Measurements from ENCODE around the gene PCNX3. TPM values are rescaled to one million over a fixed set of nuclear protein-coding genes. Genes with fewer than 3 reads are reported as not detected.

Gene PCNX3
- total and polyA plus RNA-seq, 10 of the 15 experiments (the other 5 are each of a cell fraction or from before 2014, with no cell fraction given): 0.03 to 46.6 (median 8.4) TPM

GRCh38 chr11:65604258-65604657 is 11.3 kb upstream of the PCNX3 start:
- Histone ChIP-seq H3K4me3 (no peak overlapping the region), H3K4me2 (ENCODE audit: control insufficient read depth, insufficient read depth) (no peak overlapping the region), H3K79me2 (ENCODE audit: control insufficient read depth, insufficient read depth, low read length) (no peaks in the 10 kb centered on the region), H4K20me1 (ENCODE audit: control insufficient read depth, insufficient read depth) (no peaks in the 10 kb centered on the region), H3K9me3 (replicated peaks; ENCODE audit: control insufficient read depth, insufficient read depth, low read length) (no peaks in the 10 kb centered on the region), H3K9ac (ENCODE audit: control insufficient read depth, insufficient read depth, low read length) (no peak overlapping the region), H3K27me3 (replicated peaks in 1 of 2; ENCODE audit: control insufficient read depth in 2 of 2, insufficient read depth in 2 of 2, low read length in 1 of 2) (no peaks in the 10 kb centered on the region), H3K36me3 (ENCODE audit: control insufficient read depth in 2 of 2, insufficient read depth in 2 of 2, low read length in 1 of 2) (peaks cover 18 to 28% of the 10 kb centered on the region in 2 experiments; a peak in 3 of 4 replicates), H3K27ac (ENCODE audit: control insufficient read depth, insufficient read depth) (no peak overlapping the region), H2AFZ (ENCODE audit: control insufficient read depth, low read depth, low read length) (no peak overlapping the region), H3K4me1 (ENCODE audit: control insufficient read depth, insufficient read depth, low read length) (no peaks in the 10 kb centered on the region)
- ChIA-PET CTCF (interaction anchor here (0.6 to 1.5 kb wide), 5 partner anchors 9 to 275 kb away, joined by 3 to 8 read pairs (median 4); partner anchors contain the start of genes KCNK7 and PCNX3), RAD21 (ENCODE audit: unreplicated experiment) (interaction anchor here (0.5 to 0.7 kb wide), 2 partner anchors 28 to 460 kb away, joined by 3 read pairs; no protein-coding TSS in a partner anchor), SMC1A (ENCODE audit: uncharacterized antibody, unreplicated experiment) (interaction anchor here (1.9 kb wide), 1 partner anchor 11 kb away, joined by 6 read pairs; no protein-coding TSS in a partner anchor), POLR2A (interaction anchor here (0.6 to 1.4 kb wide), 6 partner anchors 9 to 34 kb away, joined by 3 to 5 read pairs (median 3); partner anchors contain the start of genes PCNX3 and ZNRD2)
- DNase-seq (ENCODE audit: low read depth, low spot score) (no peak), ATAC-seq (no peak), FAIRE-seq (no peak)
- intact Hi-C loops (cut with micrococcal nuclease; ENCODE audit: unreplicated experiment): no loop called here
- WGBS (ENCODE audit: insufficient coverage, insufficient replicate concordance, low lambda C conversion rate, missing lambda C conversion rate): 100% methylated on average over 1 of the region's 1 CpG
- in situ Hi-C loops (cut with MboI): no loop called here
- TF ChIP-seq SMAD5 (IDR thresholded peaks at IDR 0.05; ENCODE audit: low read depth): no peak
- no peak for TF ChIP-seq ZNF207 (IDR thresholded peaks at IDR 0.05; ENCODE audit: borderline replicate concordance)
- TF ChIP-seq ZBTB33 (IDR thresholded peaks at IDR 0.05): no peak
- TF ChIP-seq TBL1XR1 (IDR thresholded peaks at IDR 0.05; ENCODE audit: low read depth, low read length): no peak
- no peak for TF ChIP-seq MTA3 (IDR thresholded peaks at IDR 0.05; ENCODE audit: borderline replicate concordance, low read length)
- TF ChIP-seq SP1 (IDR thresholded peaks at IDR 0.05; ENCODE audit: low read depth, low read length): no peak
- no peak for TF ChIP-seq FOXK2 (IDR thresholded peaks at IDR 0.05)
- TF ChIP-seq SKIL (IDR thresholded peaks at IDR 0.05; ENCODE audit: low read depth, poor library complexity, severe bottlenecking): no peak
- no peak for TF ChIP-seq EGR1 (IDR thresholded peaks at IDR 0.05; ENCODE audit: borderline replicate concordance in 1 of 2, low read depth in 2 of 2, low read length in 2 of 2)
- TF ChIP-seq NRF1 (conservative IDR thresholded peaks at IDR 0.05; ENCODE audit: low read depth, low read length): no peak
- TF ChIP-seq RFX5 (IDR thresholded peaks at IDR 0.05; ENCODE audit: low read depth, low read length): no peak
- TF ChIP-seq USF1 (IDR thresholded peaks at IDR 0.05; ENCODE audit: borderline replicate concordance, extremely low read length, insufficient read depth, low read depth, low read length): no peak
- no peak for TF ChIP-seq ZNF622 (IDR thresholded peaks at IDR 0.05)
- TF ChIP-seq POLR2AphosphoS2 (IDR thresholded peaks at IDR 0.05; ENCODE audit: low read depth, low read length): no peak
- TF ChIP-seq E4F1 (IDR thresholded peaks at IDR 0.05; ENCODE audit: borderline replicate concordance, partially characterized antibody): no peak
- TF ChIP-seq CREB1 (IDR thresholded peaks at IDR 0.05; ENCODE audit: low read depth): no peak
- BruUV-seq (replicated peaks): no TSS peak
